C4-2B (cell line): Measurements from ENCODE around the gene SEC24D.
"Not testable (repeated sequence)": the region's sequence is repeated elsewhere in the genome, so short reads cannot be mapped to it uniquely, and the experiment has no call there.

Source experiments
- H3K27ac ChIP-seq: fragments of 450-650 bp; 2 replicates; pipeline ENCODE4 v1.5.1; 2017
- CTCF ChIP-seq: fragments of 450-650 bp; conservative IDR thresholded peaks from 2 replicates; pipeline ENCODE4 v1.5.1; 2017; ENCODE audit warnings: mild to moderate bottlenecking
- ZFX ChIP-seq: fragments of 450-650 bp; IDR thresholded peaks from 2 replicates; pipeline ENCODE4 v1.6.1; 2017

Gene SEC24D

GRCh38 chr4:118790544-118790943 is 45.4 kb downstream of the SEC24D start:
- TF ChIP-seq CTCF (no peak), ZFX (no peak)
- H3K27ac ChIP-seq, result no peak overlapping the region

GRCh38 chr4:118788911-118789310 is 47.0 kb downstream of the SEC24D start:
- no peak overlapping the region for H3K27ac ChIP-seq
- no peak for TF ChIP-seq ZFX

- H3K27ac ChIP-seq, result no peak overlapping the region
- no peak for TF ChIP-seq ZFX
- no peak for TF ChIP-seq CTCF
Measured at GRCh38 chr4:118787844-118788380, 48.0 kb downstream of the SEC24D start.

- TF ChIP-seq ZFX (no peak), CTCF (no peak)
- H3K27ac ChIP-seq, result no peak overlapping the region
Measured at GRCh38 chr4:118784776-118785175, 51.1 kb downstream of the SEC24D start.

GRCh38 chr4:118783887-118784286 is 52.0 kb downstream of the SEC24D start:
- TF ChIP-seq CTCF (no peak), ZFX (no peak)
- H3K27ac ChIP-seq, result no peak overlapping the region

GRCh38 chr4:118782886-118783285 is 53.0 kb downstream of the SEC24D start:
- H3K27ac ChIP-seq, result not testable (repeated sequence)

GRCh38 chr4:118777649-118778048 is 58.3 kb downstream of the SEC24D start:
- not testable (repeated sequence) for H3K27ac ChIP-seq

- H3K27ac ChIP-seq, result not testable (repeated sequence)
Measured at GRCh38 chr4:118776955-118777640, 58.8 kb downstream of the SEC24D start.

GRCh38 chr4:118776157-118776954 is 59.6 kb downstream of the SEC24D start:
- TF ChIP-seq CTCF, result no peak
- TF ChIP-seq ZFX, result no peak
- no peak overlapping the region for H3K27ac ChIP-seq
